ENCODE measurements around the gene VPS54. TPM values are rescaled to one million over a fixed set of nuclear protein-coding genes. Genes with fewer than 3 reads are reported as not detected.

VPS54 gene
- polyA plus RNA-seq, 1 donor (not counting 4 experiments of a cell fraction or from before 2014, with no cell fraction given), result 18.2 TPM

- dilution Hi-C loops (cut with MboI; ENCODE audit: extremely low pct_ligation_motif_present, low sequenced_read_pairs), result no loop called here
- Histone ChIP-seq H3K4me3 (ENCODE audit: control insufficient read depth in 2 of 3, extremely low read depth in 1 of 3, insufficient read depth in 2 of 3, low read depth in 1 of 3, low read length in 3 of 3) (no peak overlapping the region), H3K36me3 (ENCODE audit: control insufficient read depth in 2 of 2, extremely low read depth in 1 of 2, insufficient read depth in 2 of 2, low read length in 2 of 2) (peaks cover 4 to 14% of the 10 kb centered on the region in 2 experiments), H3K4me2 (ENCODE audit: control insufficient read depth, extremely low read depth, insufficient read depth, low read depth, low read length) (no peak overlapping the region), H3K9me3 (ENCODE audit: control insufficient read depth, low read depth, low read length) (no peaks in the 10 kb centered on the region), H3K4me1 (ENCODE audit: control insufficient read depth, extremely low read depth, insufficient read depth, low read length) (peaks cover 38% of the 10 kb centered on the region), H3K27ac (ENCODE audit: control insufficient read depth, insufficient read depth, low read length) (no peak overlapping the region), H2AFZ (ENCODE audit: control insufficient read depth, low read length) (no peak overlapping the region), H3K79me2 (ENCODE audit: control insufficient read depth, insufficient read depth, low read length) (peaks cover 21% of the 10 kb centered on the region), H3K27me3 (ENCODE audit: control insufficient read depth, extremely low read depth, insufficient read depth, low read length) (no peaks in the 10 kb centered on the region), H4K20me1 (ENCODE audit: control insufficient read depth, extremely low read depth, insufficient read depth, low read length) (no peaks in the 10 kb centered on the region), H3K9ac (ENCODE audit: control insufficient read depth, extremely low read depth, insufficient read depth, low read length) (no peak overlapping the region), H3K9me1 (ENCODE audit: control insufficient read depth, extremely low read depth, insufficient read depth, low read length) (no peaks in the 10 kb centered on the region)
- FAIRE-seq (no peak), DNase-seq (ENCODE audit: low read depth, low spot score) (no peak)
- no peak for TF ChIP-seq EZH2 (IDR thresholded peaks at IDR 0.05; ENCODE audit: low read length)
- peak; percentile 29 to 36 (median 30) for TF ChIP-seq CTCF (optimal IDR thresholded peaks at IDR 0.05 in 1 of 3, IDR thresholded peaks at IDR 0.05 in 1 of 3, conservative IDR thresholded peaks at IDR 0.05 in 1 of 3; ENCODE audit: extremely low read depth in 1 of 3, insufficient read depth in 2 of 3, low read length in 3 of 3)
Measured at GRCh38 chr2:63861220-63861822, 157.9 kb downstream of the VPS54 start.

GRCh38 chr2:63858291-63858690, 160.9 kb downstream of the VPS54 start:
- H3K9me1 ChIP-seq (ENCODE audit: control insufficient read depth, extremely low read depth, insufficient read depth, low read length), result no peaks in the 10 kb centered on the region
- peaks cover 21% of the 10 kb centered on the region for H3K4me1 ChIP-seq (ENCODE audit: control insufficient read depth, extremely low read depth, insufficient read depth, low read length)
- FAIRE-seq (no peak), DNase-seq (ENCODE audit: low read depth, low spot score) (no peak)
- H3K9ac ChIP-seq (ENCODE audit: control insufficient read depth, extremely low read depth, insufficient read depth, low read length), result no peak overlapping the region
- peaks cover 6 to 15% of the 10 kb centered on the region in 2 experiments for H3K36me3 ChIP-seq (ENCODE audit: control insufficient read depth in 2 of 2, extremely low read depth in 1 of 2, insufficient read depth in 2 of 2, low read length in 2 of 2)
- H3K27me3 ChIP-seq (ENCODE audit: control insufficient read depth, extremely low read depth, insufficient read depth, low read length), result no peaks in the 10 kb centered on the region
- H4K20me1 ChIP-seq (ENCODE audit: control insufficient read depth, extremely low read depth, insufficient read depth, low read length), result no peaks in the 10 kb centered on the region
- dilution Hi-C loops (cut with MboI; ENCODE audit: extremely low pct_ligation_motif_present, low sequenced_read_pairs), result no loop called here
- no peak overlapping the region for H3K4me3 ChIP-seq (ENCODE audit: control insufficient read depth in 2 of 3, extremely low read depth in 1 of 3, insufficient read depth in 2 of 3, low read depth in 1 of 3, low read length in 3 of 3)
- no peak overlapping the region for H3K4me2 ChIP-seq (ENCODE audit: control insufficient read depth, extremely low read depth, insufficient read depth, low read depth, low read length)
- no peak overlapping the region for H3K27ac ChIP-seq (ENCODE audit: control insufficient read depth, insufficient read depth, low read length)
- H3K9me3 ChIP-seq (ENCODE audit: control insufficient read depth, low read depth, low read length), result no peaks in the 10 kb centered on the region
- no peak overlapping the region for H2AFZ ChIP-seq (ENCODE audit: control insufficient read depth, low read length)
- peaks cover 35% of the 10 kb centered on the region for H3K79me2 ChIP-seq (ENCODE audit: control insufficient read depth, insufficient read depth, low read length)
- TF ChIP-seq CTCF (optimal IDR thresholded peaks at IDR 0.05 in 1 of 3, IDR thresholded peaks at IDR 0.05 in 1 of 3, conservative IDR thresholded peaks at IDR 0.05 in 1 of 3; ENCODE audit: extremely low read depth in 1 of 3, insufficient read depth in 2 of 3, low read length in 3 of 3) (no peak), EZH2 (IDR thresholded peaks at IDR 0.05; ENCODE audit: low read length) (no peak)
